OCI-LY1 (cell line): ENCODE measurements around the gene GLG1.
"Not testable (repeated sequence)": the region's sequence is repeated elsewhere in the genome, so short reads cannot be mapped to it uniquely, and the experiment has no call there.

Source experiments
- H2AFZ ChIP-seq: fragments of 200-600 bp; sonication (generic), shearing (Covaris generic); 2 replicates; pipeline ENCODE4 v1.6.0; 2014; ENCODE audit warnings: antibody characterized with exemption, mild to moderate bottlenecking, low read length
- H3F3A ChIP-seq: fragments of 200-600 bp; sonication (generic), shearing (Covaris generic); 2 replicates; pipeline ENCODE4 v1.6.0; 2014; ENCODE audit warnings: mild to moderate bottlenecking, antibody characterized with exemption, low read length, moderate library complexity; ENCODE audit not compliant: insufficient read depth
- H3K27ac ChIP-seq: fragments of 200-600 bp; sonication (generic); 2 replicates; pipeline ENCODE4 v1.5.1; 2014; ENCODE audit warnings: low read length, mixed run types, mild to moderate bottlenecking, low read depth; ENCODE audit not compliant: poor library complexity, severe bottlenecking
- H3K27me3 ChIP-seq: fragments of 200-600 bp; sonication (generic); 2 replicates; pipeline ENCODE4 v1.6.0; 2014; ENCODE audit warnings: antibody characterized with exemption, mild to moderate bottlenecking, low read length, moderate library complexity; ENCODE audit not compliant: insufficient read depth
- H3K36me3 ChIP-seq: fragments of 200-600 bp; sonication (generic); 2 replicates; pipeline ENCODE4 v1.6.1; 2014; ENCODE audit warnings: mild to moderate bottlenecking, antibody characterized with exemption, low read length, moderate library complexity, mixed read lengths; ENCODE audit not compliant: insufficient read depth
- H3K4me1 ChIP-seq: fragments of 200-600 bp; sonication (generic); 2 replicates; pipeline ENCODE4 v1.5.1; 2014; ENCODE audit warnings: mild to moderate bottlenecking, low read length, moderate library complexity; ENCODE audit not compliant: insufficient read depth, severe bottlenecking
- H3K4me2 ChIP-seq: fragments of 200-600 bp; sonication (generic), shearing (Covaris generic); 2 replicates; pipeline ENCODE4 v1.6.1; 2014; ENCODE audit warnings: low read length
- H3K4me3 ChIP-seq: fragments of 200-600 bp; sonication (generic); 2 replicates; pipeline ENCODE4 v1.5.1; 2014; ENCODE audit warnings: low read length, low read depth, mild to moderate bottlenecking, mixed read lengths; ENCODE audit not compliant: poor library complexity, severe bottlenecking
- H3K79me2 ChIP-seq: fragments of 200-600 bp; shearing (Covaris generic); 2 replicates; pipeline ENCODE4 v1.6.1; 2016; ENCODE audit warnings: mixed run types, low read length, mixed read lengths; ENCODE audit not compliant: insufficient read depth
- H3K9ac ChIP-seq: fragments of 200-600 bp; sonication (generic), shearing (Covaris generic); 2 replicates; pipeline ENCODE4 v1.6.1; 2014; ENCODE audit warnings: mild to moderate bottlenecking, low read length, mixed read lengths
- H3K9me2 ChIP-seq: fragments of 200-600 bp; sonication (generic), shearing (Covaris generic); 2 replicates; pipeline ENCODE4 v1.6.1; 2014; ENCODE audit warnings: low read depth, mild to moderate bottlenecking, low read length, mixed read lengths
- H3K9me3 ChIP-seq: fragments of 200-600 bp; shearing (Covaris generic); 2 replicates; pipeline ENCODE4 v1.6.1; 2014; ENCODE audit warnings: low read length, mixed read lengths
- H4K20me1 ChIP-seq: fragments of 200-600 bp; sonication (generic), shearing (Covaris generic); 2 replicates; pipeline ENCODE4 v1.6.0; 2016; ENCODE audit warnings: mild to moderate bottlenecking, low read length; ENCODE audit not compliant: insufficient read depth

GLG1 gene

DNA sequence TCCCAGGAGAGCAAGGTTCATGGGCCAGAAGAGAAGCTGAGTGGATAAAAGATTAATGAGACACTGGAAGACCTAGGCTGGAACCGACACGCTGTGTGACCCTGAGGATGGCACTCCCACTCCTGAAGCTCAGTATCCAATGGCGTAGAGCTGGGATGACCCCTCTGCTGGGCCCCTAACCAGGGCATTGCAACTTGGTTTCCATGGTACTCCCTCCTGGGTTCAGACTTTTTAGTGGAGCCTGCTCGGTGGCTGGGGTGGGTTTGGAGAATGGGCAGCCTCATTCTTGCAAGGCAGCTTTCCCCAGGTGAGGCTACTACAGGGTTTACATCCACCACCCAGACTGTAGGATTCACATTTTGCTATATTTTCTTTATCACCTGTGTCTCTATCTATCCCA is 183.2 kb downstream of the GLG1 start:
- not testable (repeated sequence) for H3K9me2 ChIP-seq, H3K4me2 ChIP-seq, H3K79me2 ChIP-seq, H3K27me3 ChIP-seq, H3K9ac ChIP-seq, H3K4me3 ChIP-seq, H3K9me3 ChIP-seq, H3F3A ChIP-seq, H3K27ac ChIP-seq, H3K4me1 ChIP-seq, H3K36me3 ChIP-seq, H2AFZ ChIP-seq, H4K20me1 ChIP-seq

DNA sequence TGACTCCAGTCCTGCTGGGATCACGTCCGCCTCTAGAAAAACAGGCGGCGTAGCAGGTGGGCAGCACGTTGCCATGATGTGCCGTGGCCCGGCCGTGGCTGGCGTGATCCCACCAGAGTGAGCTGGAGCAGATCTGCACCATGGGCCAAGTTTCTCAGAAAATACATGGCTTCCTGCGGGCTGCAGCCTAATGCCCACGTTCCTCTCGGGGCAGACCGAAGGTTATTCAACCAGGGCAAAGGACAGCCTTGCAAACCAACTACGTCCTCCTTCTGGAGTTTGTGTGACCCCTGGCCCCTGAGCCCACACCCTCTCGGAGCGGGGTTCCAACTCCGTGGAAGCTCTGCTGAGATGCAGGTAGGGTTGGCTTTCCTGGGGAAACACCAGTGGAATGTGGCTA is 184.8 kb downstream of the GLG1 start:
- not testable (repeated sequence) for H3K27me3 ChIP-seq, H2AFZ ChIP-seq, H4K20me1 ChIP-seq, H3F3A ChIP-seq, H3K27ac ChIP-seq, H3K4me1 ChIP-seq, H3K79me2 ChIP-seq, H3K4me3 ChIP-seq, H3K9me2 ChIP-seq, H3K4me2 ChIP-seq, H3K9me3 ChIP-seq, H3K36me3 ChIP-seq, H3K9ac ChIP-seq

DNA sequence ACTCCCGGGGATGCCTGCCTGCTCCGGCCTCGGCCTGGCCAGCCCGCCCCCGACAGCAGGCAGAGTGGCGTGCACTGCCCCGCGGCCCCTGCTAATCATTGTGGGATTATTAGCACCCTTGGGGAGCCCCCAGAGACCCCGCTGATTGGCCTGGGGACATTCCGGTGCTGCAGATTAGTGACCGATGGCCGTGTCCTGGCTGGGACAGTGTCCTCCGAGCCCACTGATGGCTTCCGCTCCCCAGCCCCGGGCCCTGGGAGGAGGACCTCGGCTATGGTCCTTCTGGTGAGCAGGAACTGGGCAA is 185.5 kb downstream of the GLG1 start:
- not testable (repeated sequence) for H3K4me2 ChIP-seq, H3K9me2 ChIP-seq, H3K79me2 ChIP-seq, H4K20me1 ChIP-seq, H3K36me3 ChIP-seq, H3F3A ChIP-seq, H3K4me3 ChIP-seq, H3K27me3 ChIP-seq, H3K9ac ChIP-seq, H3K4me1 ChIP-seq, H3K27ac ChIP-seq, H3K9me3 ChIP-seq, H2AFZ ChIP-seq

DNA sequence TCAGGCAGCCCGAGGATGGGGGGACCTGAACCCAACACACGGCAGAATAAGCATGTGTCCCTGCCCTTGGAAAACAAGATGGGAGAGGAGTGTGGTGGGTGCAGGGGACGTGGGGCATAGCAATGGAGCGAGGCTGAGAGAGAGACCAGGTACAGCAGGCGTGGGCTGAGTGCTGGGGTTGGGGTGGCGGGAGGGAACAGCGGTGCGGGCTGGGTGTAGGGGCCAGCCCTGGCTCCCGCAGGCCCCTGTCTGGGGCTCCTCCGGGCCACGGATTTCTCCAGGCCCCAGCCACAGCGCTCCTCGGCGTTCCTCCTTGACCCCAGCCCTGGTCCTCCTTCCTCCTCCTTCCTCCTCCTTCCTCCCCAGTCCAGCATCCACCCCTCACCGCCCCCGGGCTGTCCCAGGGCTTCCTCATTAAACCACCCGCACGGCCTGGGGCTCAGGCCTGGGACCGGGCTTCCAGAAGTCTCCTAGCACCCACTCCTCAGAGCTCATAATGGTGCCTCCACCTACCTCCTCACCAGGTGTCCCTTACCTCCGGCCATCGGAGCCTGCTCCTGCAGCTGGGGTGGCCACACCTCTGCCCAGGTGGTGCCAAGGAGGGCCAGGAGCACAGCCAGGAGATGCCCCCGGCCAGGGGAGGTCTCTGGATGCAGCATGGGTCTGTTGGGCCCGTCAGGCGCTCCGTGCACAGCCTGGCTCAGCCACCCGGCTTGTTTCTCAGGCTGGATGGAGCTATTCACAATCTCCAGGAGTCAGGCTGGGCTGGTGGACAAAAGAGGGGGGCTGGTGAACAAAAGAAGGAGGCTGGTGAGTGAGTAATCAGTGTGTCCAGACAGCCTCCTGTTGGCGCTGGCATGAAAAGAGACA is 186.1 kb downstream of the GLG1 start, which contains the start of gene CLEC18B:
Gene CLEC18B, minus strand, starts transcription at position 867 of the 870 bp plus-strand sequence. Its CDS starts 208 bp downstream, at position 659.
- not testable (repeated sequence) for H3K27me3 ChIP-seq, H2AFZ ChIP-seq, H3K79me2 ChIP-seq, H3K9me3 ChIP-seq, H3K27ac ChIP-seq, H3K9me2 ChIP-seq, H4K20me1 ChIP-seq, H3K4me1 ChIP-seq, H3K36me3 ChIP-seq, H3K4me3 ChIP-seq, H3F3A ChIP-seq, H3K9ac ChIP-seq, H3K4me2 ChIP-seq

DNA sequence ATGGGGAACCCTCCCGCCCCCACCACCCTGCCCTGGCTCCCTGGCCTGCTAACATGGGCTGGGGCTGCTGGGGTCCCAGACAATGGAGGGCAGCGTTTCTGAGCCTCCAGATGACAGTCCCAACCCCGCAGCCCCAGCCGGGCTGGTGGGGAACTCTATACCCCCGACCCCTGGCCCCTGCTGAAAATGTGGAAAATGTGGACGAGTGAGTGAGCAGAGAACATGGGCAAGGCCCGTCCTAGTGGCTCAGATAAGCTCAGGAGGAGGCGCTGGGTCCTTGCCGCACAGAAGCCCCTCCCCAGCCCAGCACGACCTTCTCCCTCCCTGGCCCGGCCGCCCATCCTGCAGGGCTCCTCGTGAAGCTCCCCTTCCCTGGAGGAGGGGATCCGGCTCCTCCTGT is 187.1 kb downstream of the GLG1 start:
- H3K9me3 ChIP-seq, H3K4me2 ChIP-seq, H3K79me2 ChIP-seq, H2AFZ ChIP-seq, H3K4me3 ChIP-seq, H3K4me1 ChIP-seq, H3K27ac ChIP-seq, H4K20me1 ChIP-seq, H3K9me2 ChIP-seq, H3K27me3 ChIP-seq, H3K36me3 ChIP-seq, H3K9ac ChIP-seq, H3F3A ChIP-seq: not testable (repeated sequence)

DNA sequence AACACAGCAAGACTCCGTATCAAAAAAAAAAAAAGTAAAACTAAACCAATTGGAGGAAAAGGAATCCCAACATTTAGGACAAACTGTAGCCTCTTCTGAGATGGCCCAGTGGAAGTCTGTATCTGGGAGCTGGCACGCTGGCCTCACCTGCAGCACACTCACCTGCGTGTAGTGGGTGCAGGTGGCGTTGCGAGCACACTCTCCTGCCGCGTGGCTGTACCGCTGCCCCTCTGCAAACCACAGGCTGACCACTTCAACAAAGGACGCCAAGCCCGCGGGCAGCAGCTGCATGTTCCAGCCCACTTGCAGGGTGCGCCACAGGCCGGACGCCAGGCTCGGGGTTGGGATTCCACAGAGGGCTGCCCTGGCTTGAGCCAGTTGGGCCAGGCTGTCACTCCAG is 189.0 kb downstream of the GLG1 start:
- not testable (repeated sequence) for H3K4me3 ChIP-seq, H3K36me3 ChIP-seq, H3K4me2 ChIP-seq, H3K79me2 ChIP-seq, H3K9me2 ChIP-seq, H3K9ac ChIP-seq, H3K9me3 ChIP-seq, H3K4me1 ChIP-seq, H3K27me3 ChIP-seq, H4K20me1 ChIP-seq, H3F3A ChIP-seq, H2AFZ ChIP-seq, H3K27ac ChIP-seq

DNA sequence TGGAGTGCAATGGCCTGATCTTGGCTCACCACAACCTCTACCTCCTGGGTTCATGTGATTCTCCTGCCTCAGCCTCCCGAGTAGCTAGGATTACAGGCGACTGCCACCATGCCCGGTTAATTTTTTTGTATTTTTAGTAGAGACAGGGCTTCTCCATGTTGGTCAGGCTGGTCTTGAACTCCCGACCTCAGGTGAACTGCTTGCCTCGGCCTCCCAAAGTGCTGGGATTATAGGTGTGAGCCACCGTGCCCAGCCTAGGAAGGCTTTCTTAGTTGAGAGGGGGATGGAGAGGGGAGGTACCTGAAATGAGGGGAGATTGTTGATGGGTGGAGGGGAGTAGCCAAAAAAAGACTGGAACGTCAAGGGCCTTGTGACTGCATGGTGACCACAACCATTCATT is 193.0 kb downstream of the GLG1 start:
- not testable (repeated sequence) for H3K27ac ChIP-seq, H3K4me1 ChIP-seq, H3F3A ChIP-seq, H3K27me3 ChIP-seq, H3K36me3 ChIP-seq, H2AFZ ChIP-seq, H4K20me1 ChIP-seq, H3K4me2 ChIP-seq, H3K9ac ChIP-seq, H3K4me3 ChIP-seq, H3K9me2 ChIP-seq, H3K9me3 ChIP-seq, H3K79me2 ChIP-seq

DNA sequence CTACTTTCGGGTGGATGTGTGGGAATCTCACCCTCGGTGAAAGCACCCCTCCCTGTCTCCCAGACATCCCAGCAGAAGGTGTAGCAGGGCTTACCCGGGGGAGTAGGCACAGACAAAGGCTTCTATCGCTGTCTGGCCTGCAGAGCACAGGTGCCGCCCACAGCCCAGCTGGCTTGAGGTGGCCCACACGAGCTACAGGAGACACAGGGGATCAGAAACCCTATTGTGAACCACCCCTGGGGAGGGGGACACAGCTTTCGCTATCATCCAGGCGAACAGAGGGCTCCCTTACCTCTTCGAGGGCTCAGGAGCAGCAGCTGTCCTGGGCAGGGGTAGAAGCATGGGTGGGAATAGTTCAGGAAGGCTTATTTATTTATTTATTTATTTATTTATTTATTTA is 193.4 kb downstream of the GLG1 start:
- not testable (repeated sequence) for H3K36me3 ChIP-seq, H3K27ac ChIP-seq, H3K4me1 ChIP-seq, H3K27me3 ChIP-seq, H3K9me3 ChIP-seq, H3K79me2 ChIP-seq, H3K9me2 ChIP-seq, H3K4me2 ChIP-seq, H3K4me3 ChIP-seq, H4K20me1 ChIP-seq, H2AFZ ChIP-seq, H3F3A ChIP-seq, H3K9ac ChIP-seq
